ENCODE data around the gene ZMYND15.

DNA sequence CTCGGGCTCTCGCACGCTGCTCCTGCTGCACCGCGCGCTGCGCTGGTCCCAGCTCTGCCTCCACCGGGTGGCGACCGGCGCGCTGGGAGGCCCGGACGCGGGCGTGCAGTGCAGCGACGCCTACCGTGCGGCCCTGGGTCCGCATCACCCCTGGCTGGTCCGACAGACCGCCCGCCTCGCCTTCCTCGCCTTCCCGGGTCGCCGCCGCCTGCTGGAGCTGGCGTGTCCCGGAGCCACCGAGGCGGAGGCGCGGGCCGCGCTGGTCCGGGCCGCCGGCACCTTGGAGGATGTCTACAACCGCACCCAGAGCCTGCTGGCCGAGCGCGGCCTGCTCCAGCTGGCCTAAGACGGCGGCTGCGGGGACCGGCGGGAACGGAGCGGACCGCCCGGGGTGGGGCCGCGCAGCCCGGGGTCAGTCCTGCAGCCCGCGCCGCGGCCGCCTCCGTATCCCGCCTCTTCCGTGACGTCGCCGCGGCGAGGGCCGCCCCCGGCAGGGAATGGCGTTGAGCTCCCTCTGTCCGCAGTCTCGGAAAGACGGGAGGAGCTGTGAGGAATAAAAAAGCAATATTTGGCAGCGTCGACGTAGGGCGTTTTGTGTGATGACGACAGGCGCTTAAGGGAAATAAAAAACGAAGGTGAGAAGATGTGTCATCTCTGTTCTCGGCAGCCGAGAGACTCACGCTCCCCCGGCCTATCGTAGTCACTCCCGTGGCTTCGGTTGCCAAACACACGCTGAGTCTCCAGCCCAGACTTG is 50.5 kb downstream of the ZMYND15 start:
- TF ChIP-seq, protein P1, sequence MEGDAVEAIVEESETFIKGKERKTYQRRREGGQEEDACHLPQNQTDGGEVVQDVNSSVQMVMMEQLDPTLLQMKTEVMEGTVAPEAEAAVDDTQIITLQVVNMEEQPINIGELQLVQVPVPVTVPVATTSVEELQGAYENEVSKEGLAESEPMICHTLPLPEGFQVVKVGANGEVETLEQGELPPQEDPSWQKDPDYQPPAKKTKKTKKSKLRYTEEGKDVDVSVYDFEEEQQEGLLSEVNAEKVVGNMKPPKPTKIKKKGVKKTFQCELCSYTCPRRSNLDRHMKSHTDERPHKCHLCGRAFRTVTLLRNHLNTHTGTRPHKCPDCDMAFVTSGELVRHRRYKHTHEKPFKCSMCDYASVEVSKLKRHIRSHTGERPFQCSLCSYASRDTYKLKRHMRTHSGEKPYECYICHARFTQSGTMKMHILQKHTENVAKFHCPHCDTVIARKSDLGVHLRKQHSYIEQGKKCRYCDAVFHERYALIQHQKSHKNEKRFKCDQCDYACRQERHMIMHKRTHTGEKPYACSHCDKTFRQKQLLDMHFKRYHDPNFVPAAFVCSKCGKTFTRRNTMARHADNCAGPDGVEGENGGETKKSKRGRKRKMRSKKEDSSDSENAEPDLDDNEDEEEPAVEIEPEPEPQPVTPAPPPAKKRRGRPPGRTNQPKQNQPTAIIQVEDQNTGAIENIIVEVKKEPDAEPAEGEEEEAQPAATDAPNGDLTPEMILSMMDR (conservative IDR thresholded peaks at IDR 0.05 in 1 of 2, IDR thresholded peaks at IDR 0.05 in 1 of 2; ENCODE audit: extremely low read depth in 1 of 2, insufficient read depth in 1 of 2, low read depth in 1 of 2, low read length in 2 of 2), result peak; percentile 45 to 72
- no peak for TF ChIP-seq EZH2 (IDR thresholded peaks at IDR 0.05; ENCODE audit: borderline replicate concordance, low read length)
